ENCODE measurements around the gene ACP2.
"Not testable (repeated sequence)": the region's sequence is repeated elsewhere in the genome, so short reads cannot be mapped to it uniquely, and the experiment has no call there.

The ACP2 gene

DNA sequence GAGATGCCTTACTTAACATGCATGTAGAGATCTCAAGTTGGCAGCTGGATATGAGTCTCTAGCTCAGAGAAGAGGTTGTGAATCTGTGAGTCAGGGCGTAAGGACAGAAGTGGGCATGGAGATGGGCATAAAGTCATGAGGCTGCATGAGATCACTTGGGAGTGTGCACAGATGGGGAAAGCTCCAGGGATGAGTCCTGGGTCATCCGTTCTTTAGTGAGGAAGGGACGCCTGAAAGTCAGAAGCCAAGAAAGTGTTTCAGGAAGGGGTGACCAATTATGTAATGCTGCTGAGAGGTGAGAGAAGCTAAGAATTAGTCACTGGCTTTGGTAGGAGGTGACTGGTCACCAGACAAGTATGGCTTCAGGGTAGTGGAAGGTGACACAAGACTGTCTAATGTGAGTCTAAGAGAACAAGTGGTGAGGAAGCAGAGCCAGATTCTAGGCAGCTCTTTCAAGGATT is 6.7 kb downstream of the ACP2 start:
- no peak for DNase-seq (ENCODE audit: low spot score)

DNA sequence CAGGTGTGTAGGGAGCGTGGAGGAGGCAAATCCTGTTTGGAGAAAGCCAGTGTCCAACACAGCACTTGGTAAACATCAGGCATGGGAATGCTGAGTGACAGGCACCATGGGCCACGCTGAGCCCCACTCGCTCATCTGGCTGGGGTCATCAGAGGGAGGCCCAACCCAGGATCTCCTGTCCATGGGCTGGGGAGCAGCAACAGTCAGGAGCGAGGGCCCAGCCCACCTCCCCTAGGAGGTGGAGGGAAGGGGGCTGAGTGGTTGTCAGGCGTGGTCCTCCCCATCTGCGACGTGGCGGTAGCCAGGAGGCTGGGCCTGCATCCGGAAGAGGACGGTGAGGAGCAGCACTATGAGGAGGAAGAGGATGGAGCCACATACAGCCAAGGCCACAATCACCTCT is 8.8 kb downstream of the ACP2 start:
- no peak for DNase-seq (ENCODE audit: low spot score)

DNA sequence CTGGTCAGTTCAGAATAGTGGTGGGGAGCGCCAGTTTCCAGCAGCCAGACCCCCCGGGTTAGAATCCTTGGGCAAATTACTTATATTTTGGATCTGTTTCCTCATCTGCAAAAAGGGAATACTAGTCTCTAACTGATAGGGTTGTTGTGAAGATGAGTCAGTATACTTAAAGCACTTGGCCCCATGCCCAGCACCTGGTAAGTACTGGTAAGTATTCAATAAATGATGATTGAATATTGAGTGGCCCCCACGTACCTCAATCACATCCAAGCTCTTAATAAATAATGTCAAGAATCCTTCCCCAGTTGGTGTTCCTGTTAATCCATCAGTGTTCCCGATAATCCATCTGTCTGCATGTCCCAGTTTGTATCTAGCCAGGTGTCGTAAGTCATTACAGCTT is 12.1 kb downstream of the ACP2 start:
- DNase-seq (ENCODE audit: low spot score), result no peak

DNA sequence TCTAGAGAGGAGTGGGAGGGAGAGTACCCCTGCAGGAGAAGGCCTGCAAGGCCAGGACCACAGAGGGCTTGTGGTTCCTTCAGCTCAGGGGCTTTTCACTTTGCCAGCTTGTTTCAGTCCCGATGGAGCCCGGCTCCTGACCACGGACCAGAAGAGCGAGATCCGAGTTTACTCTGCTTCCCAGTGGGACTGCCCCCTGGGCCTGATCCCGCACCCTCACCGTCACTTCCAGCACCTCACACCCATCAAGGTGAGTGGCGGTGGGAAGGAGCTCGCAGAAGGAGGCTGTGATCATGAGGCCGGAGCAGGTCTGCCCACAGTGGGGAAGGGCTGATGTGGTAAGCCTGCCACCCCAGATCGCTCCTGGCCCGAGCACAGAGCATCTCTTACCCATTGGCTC is 13.5 kb downstream of the ACP2 start:
- no peak for DNase-seq (ENCODE audit: low spot score)

DNA sequence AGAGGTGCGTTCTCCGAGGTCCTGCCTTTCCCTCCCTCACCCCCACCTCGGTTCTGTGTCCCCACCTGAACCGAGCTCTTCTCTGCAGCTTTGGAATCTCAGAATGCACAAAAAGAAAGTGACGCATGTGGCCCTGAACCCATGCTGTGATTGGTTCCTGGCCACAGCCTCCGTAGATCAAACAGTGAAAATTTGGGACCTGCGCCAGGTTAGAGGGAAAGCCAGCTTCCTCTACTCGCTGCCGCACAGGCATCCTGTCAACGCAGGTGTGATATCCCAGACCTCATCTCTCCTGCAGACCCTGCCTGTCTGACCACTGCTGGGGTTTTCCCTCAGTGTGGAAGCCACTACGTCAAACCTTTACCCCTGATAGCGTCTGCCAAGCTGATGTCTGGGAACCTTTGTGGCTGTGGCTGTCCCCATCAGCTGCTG is 13.9 kb downstream of the ACP2 start:
- DNase-seq (ENCODE audit: low spot score), result no peak

DNA sequence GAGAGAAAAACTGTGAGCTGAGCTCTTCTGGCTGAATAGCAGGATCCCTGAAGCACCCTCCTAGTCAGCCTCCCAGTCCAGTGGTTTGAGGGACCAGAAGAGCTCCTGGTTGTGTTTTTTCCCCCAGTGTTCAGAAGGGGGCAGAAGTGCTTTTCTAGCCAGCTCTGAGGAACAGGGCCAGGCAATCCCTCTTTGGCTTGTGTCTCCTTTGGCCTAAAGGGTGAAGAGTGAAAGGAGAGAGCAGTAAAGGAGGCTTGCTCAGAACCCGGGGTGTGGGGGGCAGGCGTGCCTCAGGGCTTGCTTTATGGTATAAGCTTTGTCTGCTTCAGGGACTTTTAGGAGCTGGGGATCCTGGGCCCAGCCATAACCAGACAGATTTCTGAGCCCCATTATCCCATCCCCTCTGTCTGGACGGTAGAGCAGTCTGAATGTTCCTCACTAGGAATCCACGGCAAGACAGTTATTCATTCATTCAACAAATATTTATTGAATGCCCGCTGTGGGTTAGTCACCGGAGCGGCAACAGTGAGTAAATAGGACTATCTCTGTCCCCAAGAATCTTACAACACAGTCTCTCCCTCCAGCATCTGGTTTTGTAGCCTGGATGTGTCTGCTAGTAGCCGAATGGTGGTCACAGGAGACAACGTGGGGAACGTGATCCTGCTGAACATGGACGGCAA is 14.5 kb downstream of the ACP2 start:
- DNase-seq (ENCODE audit: low spot score), result no peak

DNA sequence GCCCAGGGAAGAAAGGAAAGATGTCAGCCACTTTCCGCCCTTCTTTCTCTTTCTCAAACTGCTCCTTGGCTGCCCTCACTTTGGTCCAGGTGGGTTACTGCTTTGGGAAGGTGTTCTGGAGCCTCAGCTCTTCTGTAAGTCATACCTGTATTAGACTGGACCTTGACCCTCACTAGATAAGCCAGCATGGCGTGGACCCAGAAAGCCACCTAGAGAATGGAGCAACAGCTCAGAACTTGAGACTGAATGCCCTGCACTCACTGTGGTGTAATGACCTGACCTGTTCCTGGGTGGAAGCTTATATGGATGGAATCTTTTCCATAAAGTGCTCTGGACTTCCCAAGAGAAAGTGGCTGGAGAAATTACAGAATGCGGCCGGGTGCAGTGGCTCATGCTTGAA is 15.6 kb downstream of the ACP2 start:
- no peak for DNase-seq (ENCODE audit: low spot score)

DNA sequence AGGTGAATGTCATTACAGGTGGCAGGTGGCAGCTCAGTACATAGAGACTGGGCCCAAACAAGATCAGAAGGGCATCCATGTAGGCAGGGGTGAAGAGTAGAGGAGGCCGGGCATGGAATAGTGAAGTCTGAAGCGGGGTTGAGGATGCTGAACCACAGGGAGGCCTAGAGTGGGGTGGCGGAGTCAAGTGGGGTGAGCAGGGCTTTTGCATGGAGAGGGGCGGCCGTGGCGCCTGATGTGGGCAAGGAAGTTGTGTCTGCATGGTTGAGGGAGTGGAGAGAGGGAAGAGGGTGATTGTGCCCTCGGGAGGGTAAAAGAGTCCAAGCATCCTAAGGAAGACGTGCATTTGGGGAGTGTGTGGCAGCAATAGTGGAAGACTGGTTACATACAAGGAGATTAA is 19.5 kb downstream of the ACP2 start:
- no peak for DNase-seq (ENCODE audit: low spot score)

DNA sequence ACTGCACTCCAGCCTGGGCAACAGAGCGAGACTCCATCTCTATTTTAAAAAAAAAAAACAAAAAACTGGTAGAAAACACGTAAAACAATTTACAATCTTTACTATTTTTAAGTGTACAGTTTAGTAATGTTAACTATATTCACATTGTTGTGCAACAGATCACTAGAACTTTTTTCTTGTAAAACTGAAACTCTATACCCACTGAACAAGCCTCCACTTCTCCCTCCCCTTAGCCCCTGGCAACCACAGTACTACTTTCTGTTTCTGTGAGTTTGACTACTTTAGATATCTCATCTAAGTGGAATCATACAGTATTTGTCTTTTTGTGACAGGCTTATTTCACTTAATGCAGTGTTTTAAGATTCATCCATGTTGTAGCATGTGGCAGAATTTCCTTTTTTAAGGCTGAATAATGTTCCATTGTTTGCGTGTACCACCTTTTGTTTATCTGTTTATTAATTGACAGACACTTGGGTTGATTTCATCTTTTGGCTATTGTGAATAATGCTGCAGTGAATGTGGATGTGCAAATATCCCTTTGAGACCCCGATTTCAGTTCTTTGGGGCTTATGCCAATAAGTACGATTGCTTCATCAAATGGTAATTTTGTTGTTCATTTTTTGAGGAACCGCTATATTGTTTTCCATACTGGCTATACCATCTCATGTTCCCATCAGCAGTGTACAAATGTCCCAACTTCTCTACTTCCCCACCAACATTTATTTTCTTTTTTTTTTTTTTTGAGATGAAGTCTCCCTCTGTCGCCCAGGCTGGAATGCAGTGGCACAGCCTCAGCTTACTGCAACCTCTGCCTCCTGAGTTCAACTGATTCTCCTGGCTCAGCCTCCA is 22.8 kb downstream of the ACP2 start:
- peak; percentile 70 for DNase-seq (ENCODE audit: low spot score)

DNA sequence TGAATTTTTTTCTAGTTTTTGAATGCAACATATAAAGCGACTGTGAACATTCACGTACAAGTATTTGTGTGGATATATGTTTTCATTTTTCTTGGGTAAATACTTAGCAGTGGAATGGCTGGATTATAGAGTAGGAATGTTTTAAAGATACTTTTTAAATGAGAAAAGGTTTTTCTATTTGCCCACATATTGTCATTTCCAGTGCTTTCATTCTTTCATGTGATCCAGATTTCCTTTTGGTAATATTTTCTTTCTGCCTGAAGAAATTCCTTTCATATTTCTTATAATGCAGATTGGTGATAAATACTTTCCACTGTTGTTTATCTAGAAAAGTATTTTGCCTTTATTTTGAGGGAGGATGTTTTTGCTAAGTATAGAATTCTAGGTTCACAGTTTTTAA is 25.9 kb downstream of the ACP2 start:
- DNase-seq (ENCODE audit: low spot score), result no peak

DNA sequence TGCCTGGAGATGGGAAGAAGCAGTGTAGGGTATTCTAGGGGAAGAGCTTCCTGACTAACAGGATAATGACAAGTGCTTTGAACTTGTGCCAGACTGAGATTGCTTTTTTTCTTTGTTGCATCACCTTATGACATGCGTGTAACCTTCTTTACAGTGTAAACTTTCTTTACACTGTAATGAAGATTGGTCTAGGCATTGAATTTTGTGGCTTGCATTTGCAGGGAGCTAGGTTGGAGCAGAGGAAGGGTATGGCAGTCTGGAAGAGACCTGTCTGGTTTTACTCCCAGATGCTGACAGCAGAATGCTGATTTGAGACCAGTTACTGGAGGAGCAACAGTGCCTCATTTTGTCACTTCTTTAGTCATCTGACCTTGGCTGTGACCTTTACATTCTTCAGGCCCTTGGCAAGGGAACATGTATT is 28.2 kb downstream of the ACP2 start:
- DNase-seq (ENCODE audit: low spot score), result no peak

DNA sequence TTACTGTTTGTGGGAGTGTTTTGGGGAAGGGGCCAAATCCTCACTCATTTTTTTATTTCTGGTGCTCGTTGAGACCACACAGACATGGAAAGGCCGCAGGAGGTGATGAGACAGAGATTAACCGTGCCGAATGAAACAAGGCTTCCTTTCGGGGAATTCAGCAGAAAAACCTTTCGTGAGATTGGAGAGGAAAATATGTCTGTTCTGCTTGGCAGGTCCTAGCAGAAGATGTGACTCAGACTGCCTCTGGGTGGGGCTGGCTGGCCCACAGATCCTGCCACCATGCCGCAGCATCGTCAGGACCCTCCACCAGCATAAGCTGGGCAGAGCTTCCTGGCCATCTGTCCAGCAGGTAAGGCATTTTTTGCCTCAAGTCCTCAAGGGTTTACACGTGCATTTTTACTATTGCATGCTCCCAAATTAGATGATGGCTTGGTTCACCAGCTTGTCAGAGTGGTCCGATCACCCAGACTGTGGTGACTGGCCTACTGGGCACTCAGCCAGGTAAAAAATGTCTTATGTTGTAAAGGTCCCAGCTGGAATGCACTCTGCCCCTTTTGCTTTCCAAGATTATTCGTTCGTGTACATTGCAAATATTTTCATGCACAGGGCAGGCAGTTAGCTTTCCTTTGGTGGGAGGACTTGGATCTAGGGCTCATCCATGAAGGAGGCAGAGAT is 32.4 kb downstream of the ACP2 start:
- DNase-seq (ENCODE audit: low spot score), result peak; percentile 81

DNA sequence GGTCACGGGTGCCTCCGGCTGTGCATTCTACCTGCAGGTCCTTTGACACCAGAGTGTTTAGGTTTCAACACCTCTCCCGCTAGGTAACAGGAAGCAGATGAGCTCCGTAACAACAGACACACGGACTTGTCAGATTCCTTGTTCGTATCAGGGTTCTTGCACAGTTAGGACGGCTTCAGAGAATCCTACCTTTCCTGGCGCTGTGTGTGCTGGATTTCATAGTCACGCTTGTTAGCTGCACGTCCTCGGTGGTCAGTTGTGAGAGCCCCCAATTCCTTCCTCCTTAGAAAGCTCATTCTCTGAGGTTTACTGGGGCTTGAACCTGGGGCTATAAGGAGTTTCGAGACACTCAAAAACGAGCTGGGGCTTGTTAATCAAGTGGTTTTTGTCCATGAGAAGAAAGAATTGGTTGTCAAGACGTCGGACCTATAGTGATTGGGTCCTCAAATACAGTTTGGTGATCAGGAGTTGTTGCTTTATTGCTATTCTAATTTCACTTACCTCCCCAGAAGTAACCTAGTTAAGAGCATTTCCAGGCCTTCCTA is 33.2 kb downstream of the ACP2 start:
- DNase-seq (ENCODE audit: low spot score), result no peak

DNA sequence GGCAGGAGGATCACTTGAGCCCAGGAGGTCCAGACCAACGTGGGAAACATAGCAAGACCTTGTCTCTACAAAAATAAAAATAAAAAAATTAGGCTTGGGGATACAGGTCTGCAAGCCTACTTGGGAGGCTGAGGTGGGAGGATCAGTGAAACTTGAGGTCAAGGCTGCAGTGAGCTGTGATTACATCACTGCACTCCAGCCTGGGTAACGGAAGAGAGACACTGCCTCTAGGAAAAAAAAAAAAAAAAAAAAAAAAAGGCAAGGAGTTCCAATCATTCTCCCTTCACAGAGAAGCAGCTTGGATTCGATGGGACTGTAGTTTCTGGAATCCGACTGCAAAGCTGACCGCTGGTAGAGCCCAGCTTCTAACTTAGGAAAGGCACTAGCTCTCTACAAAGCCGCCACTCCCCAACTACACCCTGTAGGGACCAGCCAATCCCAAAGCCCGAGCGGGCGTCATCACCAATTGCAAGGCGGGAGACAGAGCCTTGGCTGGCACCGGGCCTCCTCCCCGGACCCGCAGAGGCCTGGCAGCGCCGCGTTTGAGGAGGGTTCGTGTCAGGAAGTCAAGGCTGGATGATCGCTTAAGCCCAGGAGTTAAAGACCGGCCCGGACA is 34.6 kb downstream of the ACP2 start:
- peak; percentile 93 for DNase-seq (ENCODE audit: low spot score)

DNA sequence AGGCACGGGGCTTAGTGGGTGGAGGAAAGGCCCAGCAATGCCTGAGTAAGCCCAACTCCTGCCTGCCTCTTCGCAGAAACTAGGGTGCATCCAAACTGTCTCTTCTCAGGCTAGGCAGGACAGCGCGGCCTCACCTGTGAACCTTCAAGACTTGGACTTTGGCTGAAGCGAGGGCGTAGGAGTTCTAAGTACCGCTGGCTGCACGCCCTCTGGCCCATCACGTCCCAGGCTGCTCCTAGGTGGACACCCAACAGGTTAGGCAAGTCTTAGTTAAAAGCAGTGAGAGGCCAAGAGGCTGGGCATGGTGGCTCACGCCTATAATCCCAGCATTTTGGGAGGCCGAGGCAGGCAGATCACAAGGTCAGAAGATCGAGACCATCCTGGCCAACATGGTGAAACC is 35.7 kb downstream of the ACP2 start:
- DNase-seq (ENCODE audit: low spot score), result no peak

DNA sequence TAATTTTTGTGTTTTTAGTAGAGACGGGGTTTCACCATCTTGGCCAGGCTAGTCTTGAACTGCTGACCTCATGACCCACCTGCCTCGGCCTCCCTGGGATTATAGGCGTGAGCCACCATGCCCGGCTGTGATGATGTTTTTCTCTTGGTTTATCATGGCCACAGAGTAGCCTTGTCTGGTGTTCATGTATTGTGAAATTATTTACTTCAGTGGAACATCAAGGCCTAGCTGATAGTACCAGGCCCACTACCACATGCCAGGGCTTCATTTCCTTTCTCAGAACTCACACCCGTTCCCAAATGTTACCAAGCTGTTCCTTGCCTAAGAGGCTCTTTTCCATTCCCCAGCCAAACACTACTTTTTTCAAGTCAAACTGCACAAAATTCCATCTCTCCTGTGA is 40.0 kb downstream of the ACP2 start:
- no peak for DNase-seq (ENCODE audit: low spot score)

DNA sequence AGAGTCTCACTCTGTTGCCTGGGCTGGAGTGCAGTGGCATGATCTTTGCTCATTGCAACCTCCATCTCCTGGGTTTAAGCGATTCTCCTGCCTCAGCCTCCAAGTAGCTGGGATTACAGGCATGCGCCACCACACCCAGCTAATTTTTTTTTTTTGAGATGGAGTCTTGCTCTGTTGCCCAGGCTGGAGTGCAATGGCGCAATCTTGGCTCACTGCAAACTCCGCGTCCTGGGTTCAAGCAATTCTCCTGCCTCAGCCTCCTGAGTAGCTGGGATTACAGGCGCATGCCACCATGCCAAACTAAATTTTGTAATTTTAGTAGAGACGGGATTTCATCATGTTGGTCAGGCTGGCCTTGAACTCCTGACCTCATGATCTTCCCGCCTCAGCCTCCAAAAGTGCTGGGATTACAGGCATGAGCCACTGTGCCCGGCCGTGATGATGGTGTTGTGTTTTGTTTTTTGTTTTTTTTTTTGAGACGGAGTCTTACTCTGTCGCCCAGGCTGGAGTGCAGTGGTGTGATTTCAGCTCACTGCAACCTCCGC is 40.5 kb downstream of the ACP2 start:
- not testable (repeated sequence) for DNase-seq (ENCODE audit: low spot score)

DNA sequence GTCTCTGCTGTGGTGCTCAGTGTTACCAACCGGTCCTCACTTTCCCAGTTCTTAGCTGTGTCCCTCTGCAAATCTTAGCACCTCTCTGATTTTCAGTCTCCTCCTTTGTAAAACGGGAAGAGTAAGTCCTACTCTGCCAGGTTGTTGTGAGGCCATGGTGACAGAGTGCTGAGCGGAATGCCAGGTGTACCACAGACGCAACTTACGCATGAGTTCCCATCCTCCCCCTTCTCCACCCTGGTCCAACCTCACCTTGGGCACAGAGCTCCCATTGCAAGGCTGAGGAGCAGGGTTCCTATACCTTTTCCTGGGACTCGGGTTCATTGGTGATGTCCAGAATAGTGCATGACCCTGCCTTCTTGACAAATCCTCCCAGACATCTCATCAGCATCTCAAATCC is 41.2 kb downstream of the ACP2 start:
- DNase-seq (ENCODE audit: low spot score), result no peak

DNA sequence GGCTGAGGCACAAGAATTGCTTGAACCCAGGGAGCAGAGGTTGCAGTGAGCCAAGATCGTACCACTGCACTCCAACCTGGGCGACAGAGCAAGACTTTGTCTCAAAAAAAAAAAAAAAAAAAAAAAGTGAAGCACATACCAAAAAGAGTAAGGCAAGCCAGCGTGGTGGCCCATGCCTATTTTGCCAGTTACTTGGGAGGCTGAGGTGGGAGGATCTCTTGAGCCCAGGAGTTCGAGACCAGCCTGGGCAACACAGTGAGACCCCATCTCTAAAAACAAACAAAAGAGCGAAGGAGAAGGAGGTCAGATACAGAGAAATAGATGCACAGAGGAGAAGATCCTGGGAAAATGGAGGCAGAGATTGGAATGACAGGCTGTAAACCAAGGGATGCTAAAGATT is 42.0 kb downstream of the ACP2 start:
- not testable (repeated sequence) for DNase-seq (ENCODE audit: low spot score)

DNA sequence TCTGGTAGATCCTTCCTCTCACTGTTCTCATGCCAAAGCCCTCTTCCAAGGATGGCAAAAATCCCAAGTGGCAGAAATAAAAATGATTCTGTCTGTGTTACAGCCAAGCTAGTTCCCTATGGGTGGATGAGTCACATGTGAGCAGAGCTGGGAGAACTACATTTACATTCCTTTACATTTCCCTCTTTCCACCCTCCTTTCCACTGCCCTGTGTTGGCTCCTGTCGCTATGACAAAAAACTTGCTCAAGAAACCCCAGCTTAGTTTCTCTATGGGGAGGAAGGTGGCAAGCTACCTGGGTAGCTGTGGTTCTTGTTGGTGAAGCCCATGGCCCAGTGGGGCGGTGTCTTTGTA is 44.0 kb downstream of the ACP2 start:
- DNase-seq (ENCODE audit: low spot score), result no peak

DNA sequence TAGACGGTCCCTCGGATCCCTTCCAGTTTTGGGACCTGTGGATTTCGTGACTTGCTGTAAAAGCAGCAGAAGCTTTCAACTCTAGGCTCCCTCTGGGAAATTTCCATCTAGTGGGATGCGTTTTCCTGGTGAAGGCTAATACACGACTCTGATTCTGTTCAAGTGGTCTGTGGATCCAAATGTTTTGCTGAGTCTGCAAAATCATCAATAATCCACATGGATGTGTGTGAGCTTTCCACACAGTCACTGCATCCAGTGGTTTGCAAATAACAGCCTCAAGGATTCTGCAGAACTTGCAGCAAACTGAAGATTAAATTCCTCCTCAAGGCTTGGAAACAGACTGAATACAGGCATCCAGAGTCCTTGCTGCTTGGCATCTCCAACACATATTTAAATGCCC is 46.0 kb downstream of the ACP2 start:
- DNase-seq (ENCODE audit: low spot score), result no peak

DNA sequence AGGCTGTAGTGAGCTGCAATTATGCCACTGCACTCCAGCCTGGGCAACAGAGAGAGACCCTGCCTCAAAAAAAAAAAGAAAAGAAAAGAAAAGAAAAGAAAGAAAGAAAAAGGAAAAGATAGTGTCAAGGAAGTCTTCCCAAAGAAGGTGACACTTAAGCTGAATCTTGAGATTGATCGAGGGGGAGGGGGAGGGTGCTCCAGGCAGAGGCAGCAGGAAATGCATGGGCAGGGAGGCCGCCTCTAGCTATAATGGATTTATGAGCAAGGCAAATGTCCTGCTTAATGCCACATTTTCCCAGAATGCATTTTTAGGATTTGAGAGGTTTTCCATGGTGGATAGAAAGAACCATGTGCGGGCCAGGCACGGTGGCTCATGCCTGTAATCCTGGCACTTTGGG is 47.6 kb downstream of the ACP2 start:
- DNase-seq (ENCODE audit: low spot score), result no peak
